ENCODE measurements around the gene WBP2.
"Not testable (repeated sequence)": the region's sequence is repeated elsewhere in the genome, so short reads cannot be mapped to it uniquely, and the experiment has no call there.

Gene WBP2

DNA sequence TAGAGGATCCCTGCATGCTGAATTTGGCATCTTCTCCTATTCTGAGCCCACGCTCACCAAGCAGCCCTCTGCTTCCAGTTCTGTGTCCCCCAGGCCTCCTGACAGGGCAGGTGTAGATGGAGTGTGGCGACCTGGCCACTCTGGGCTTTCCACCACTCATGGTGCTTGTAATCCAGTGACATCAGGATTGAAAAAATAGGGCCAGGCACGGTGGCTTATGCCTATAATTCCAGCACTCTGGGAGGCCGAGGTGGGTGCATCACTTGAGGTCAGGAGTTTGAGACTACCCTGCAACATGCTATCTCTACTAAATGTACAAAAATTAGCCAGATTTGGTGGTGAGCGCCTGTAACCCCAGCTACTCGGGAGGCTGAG is 41.1 kb downstream of the WBP2 start:
- Mint-ChIP-seq H3K27me3 (no peaks in the 10 kb centered on the region), H3K27ac (ENCODE audit: low read depth) (no peak overlapping the region), H3K9me3 (no peaks in the 10 kb centered on the region), H3K4me3 (no peak overlapping the region), H3K4me1 (peaks cover 4% of the 10 kb centered on the region), H3K36me3 (ENCODE audit: insufficient read depth) (peaks cover 15% of the 10 kb centered on the region)
- DNase-seq (ENCODE audit: low spot score in 2 of 2) = no peak
- no peak for ATAC-seq (replicated peaks; ENCODE audit: extremely low read depth, poor library complexity, severe bottlenecking)

DNA sequence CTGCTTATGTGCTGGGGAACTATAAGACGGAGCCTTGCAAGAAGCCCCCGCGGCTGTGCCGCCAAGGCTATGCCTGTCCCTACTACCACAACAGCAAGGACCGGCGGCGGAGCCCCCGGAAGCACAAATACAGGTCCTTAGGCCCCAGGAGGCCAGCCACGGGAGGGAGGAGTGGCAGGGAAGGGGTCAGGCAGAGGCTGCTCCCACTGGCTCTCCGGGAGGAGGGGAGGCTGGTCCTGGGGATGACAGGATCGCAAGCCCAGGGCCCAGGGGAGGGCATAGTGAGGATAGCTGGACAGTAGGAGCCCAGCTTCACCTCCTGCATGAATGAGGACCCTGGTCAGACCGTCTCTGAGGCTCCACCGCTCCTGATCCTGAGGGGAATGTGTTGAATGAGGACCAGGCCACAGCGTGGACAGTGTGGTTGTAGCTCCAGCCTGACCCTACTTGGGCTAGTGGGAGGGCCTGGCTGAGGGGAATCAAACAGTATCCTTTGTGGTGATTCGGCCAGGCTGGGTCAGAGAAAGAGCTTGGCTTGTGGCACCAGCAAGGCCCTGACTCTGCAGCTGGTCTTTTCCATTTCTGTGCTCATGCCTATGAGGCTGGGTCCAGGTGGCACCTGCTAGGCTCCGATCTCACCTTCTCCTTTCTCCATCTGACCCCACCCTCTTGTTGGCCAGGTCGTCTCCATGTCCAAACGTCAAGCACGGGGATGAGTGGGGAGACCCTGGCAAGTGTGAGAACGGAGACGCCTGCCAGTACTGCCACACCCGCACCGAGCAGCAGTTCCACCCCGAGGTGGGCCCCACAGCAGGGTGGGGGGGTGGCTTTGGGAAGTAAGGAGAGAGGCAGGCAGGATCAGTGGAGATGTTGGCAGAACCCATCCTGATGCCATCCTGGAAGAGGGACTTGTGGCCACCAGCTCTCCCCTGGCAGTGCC is 41.8 kb downstream of the WBP2 start:
- no peaks in the 10 kb centered on the region for H3K9me3 Mint-ChIP-seq
- H3K27ac Mint-ChIP-seq (ENCODE audit: low read depth) = no peak overlapping the region
- no peaks in the 10 kb centered on the region for H3K27me3 Mint-ChIP-seq
- ATAC-seq (replicated peaks; ENCODE audit: extremely low read depth, poor library complexity, severe bottlenecking) = no peak
- H3K4me1 Mint-ChIP-seq = peaks cover 4% of the 10 kb centered on the region
- DNase-seq (ENCODE audit: low spot score in 2 of 2) = no peak
- H3K36me3 Mint-ChIP-seq (ENCODE audit: insufficient read depth) = peaks cover 13% of the 10 kb centered on the region
- no peak overlapping the region for H3K4me3 Mint-ChIP-seq

DNA sequence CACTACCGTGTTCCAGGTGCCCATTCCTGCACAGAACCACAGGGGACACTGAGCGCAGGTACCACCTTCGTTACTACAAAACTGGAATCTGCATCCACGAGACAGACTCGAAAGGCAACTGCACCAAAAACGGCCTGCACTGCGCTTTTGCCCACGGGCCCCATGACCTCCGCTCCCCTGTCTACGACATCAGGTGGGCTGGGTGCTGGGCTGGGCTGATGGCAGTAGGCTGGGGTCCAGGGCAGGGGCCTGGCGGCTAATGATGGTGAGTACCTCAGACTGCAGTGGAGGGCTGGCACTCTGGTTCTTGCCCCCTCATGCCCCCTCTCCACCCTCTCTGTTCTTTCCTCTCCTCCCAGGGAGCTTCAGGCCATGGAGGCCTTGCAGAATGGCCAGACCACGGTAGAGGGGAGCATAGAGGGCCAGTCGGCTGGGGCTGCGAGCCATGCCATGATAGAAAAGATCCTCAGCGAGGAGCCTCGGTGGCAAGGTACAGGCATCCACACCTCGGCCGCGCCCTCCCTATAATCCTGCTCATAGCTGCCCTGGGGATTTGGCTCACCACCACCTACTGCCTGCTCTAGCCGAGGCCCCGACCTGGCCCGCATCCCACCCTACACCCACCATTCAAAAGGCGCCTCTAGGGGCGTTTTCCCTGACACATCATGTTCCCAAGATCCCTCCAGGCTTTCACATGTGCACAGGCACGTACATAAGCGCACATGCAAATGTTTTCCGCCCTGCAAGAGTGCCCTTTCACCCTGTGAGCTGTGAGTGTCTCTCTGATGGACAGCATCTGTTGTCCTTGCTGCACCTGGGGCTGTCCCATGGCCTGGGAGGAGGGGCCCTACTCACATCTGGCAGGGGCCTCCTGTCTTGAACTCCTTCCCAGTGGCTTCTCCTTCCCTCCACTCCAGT is 42.8 kb downstream of the WBP2 start:
- no peak overlapping the region for H3K4me3 Mint-ChIP-seq
- H3K27ac Mint-ChIP-seq (ENCODE audit: low read depth) = no peak overlapping the region
- H3K9me3 Mint-ChIP-seq = no peaks in the 10 kb centered on the region
- H3K36me3 Mint-ChIP-seq (ENCODE audit: insufficient read depth) = peaks cover 11% of the 10 kb centered on the region
- no peak for DNase-seq (ENCODE audit: low spot score in 2 of 2)
- H3K27me3 Mint-ChIP-seq = no peaks in the 10 kb centered on the region
- ATAC-seq (replicated peaks; ENCODE audit: extremely low read depth, poor library complexity, severe bottlenecking) = no peak
- H3K4me1 Mint-ChIP-seq = peaks cover 5% of the 10 kb centered on the region

DNA sequence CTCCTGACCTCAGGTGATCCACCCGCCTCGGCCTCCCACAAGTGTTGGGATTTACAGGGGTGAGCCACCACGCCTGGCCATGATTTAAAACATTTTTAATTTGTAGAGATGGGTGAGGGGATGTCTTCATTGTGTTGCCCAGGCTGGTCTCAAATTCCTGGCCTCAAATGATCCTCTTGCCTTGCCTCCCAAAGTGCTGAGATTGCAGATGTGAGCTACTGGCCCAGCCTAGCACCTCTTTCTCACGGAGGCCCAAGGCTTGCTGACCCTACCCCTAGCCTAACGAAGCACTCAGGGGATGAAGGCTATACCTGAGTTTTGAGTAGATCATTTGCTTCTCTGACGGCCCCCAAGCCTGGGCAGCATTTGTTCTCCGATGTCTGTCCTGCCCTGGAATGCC is 44.0 kb downstream of the WBP2 start:
- no peak overlapping the region for H3K27ac Mint-ChIP-seq (ENCODE audit: low read depth)

DNA sequence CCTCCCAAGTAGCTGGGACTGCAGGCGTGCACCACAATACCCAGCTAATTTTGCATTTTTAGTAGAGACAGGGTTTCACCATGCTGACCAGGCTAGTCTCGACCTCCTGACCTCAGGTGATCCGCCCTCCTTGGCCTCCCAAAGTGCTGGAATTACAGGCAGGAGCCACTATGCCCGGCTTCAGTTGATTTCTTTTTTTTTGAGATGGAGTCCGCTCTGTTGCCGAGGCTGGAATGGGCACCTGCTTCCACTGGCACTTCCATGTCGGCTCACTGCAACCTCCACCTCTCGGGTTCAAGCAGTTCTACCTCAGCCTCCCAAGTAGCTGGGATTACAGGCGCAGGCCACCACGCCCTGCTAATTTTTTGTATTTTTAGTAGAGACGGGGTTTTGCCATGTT is 44.4 kb downstream of the WBP2 start:
- H3K36me3 Mint-ChIP-seq (ENCODE audit: insufficient read depth) = peaks cover 10% of the 10 kb centered on the region
- ATAC-seq (replicated peaks; ENCODE audit: extremely low read depth, poor library complexity, severe bottlenecking); H3K27me3 Mint-ChIP-seq; H3K27ac Mint-ChIP-seq (ENCODE audit: low read depth); H3K9me3 Mint-ChIP-seq; H3K4me1 Mint-ChIP-seq; DNase-seq (ENCODE audit: low spot score in 2 of 2); H3K4me3 Mint-ChIP-seq: not testable (repeated sequence)

More for the DNA sequence above, 44.0 kb downstream of the WBP2 start:
- no peaks in the 10 kb centered on the region for H3K27me3 Mint-ChIP-seq
- peaks cover 10% of the 10 kb centered on the region for H3K36me3 Mint-ChIP-seq (ENCODE audit: insufficient read depth)
- ATAC-seq (replicated peaks; ENCODE audit: extremely low read depth, poor library complexity, severe bottlenecking) (no peak), DNase-seq (ENCODE audit: low spot score in 2 of 2) (no peak)
- no peaks in the 10 kb centered on the region for H3K9me3 Mint-ChIP-seq
- no peak overlapping the region for H3K4me3 Mint-ChIP-seq
- H3K4me1 Mint-ChIP-seq = peaks cover 5% of the 10 kb centered on the region

DNA sequence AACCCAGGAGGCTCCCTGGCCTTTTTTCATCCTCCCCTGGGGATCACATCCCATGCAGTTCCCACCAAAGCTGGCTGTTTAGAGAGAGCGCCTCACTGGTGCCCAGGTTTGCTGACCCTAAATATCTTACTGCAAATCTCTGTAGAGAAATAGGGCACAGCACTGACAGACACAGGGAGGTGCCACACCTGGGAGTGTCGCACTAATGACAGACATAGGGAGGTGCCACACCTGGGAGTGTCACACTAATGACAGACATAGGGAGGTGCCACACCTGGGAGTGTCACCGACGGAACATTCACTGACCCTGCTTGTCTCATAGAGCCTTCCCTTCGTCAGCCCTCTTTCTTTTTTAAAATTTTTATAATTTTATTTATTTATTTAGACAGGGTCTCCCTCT is 44.9 kb downstream of the WBP2 start:
- no peak overlapping the region for H3K27ac Mint-ChIP-seq (ENCODE audit: low read depth)
- DNase-seq (ENCODE audit: low spot score in 2 of 2) = no peak
- H3K9me3 Mint-ChIP-seq = no peaks in the 10 kb centered on the region
- peaks cover 5% of the 10 kb centered on the region for H3K4me1 Mint-ChIP-seq
- peaks cover 11% of the 10 kb centered on the region for H3K36me3 Mint-ChIP-seq (ENCODE audit: insufficient read depth)
- no peak overlapping the region for H3K4me3 Mint-ChIP-seq
- no peak for ATAC-seq (replicated peaks; ENCODE audit: extremely low read depth, poor library complexity, severe bottlenecking)
- H3K27me3 Mint-ChIP-seq = no peaks in the 10 kb centered on the region

DNA sequence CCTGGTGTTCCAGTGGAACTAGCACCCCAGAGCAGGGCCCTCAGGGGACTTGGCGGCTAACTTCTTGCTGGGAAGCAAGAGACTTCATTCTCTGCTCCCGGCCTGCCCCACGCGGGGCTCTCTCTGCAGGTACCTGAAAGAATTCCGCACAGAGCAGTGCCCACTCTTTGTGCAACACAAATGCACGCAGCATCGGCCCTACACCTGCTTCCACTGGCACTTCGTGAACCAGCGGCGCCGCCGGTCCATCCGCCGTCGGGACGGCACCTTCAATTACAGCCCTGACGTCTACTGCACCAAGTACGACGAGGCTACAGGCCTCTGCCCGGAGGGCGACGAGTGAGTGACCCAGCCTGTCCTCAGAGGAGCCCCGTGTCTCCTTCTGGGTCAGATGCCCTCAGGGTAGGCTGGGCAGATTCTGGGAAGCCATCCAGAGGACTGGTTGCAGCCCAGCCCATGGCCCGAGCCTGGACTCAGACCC is 45.5 kb downstream of the WBP2 start:
- DNase-seq (ENCODE audit: low spot score in 2 of 2) (no peak), ATAC-seq (replicated peaks; ENCODE audit: extremely low read depth, poor library complexity, severe bottlenecking) (no peak)
- Mint-ChIP-seq H3K36me3 (ENCODE audit: insufficient read depth) (peaks cover 11% of the 10 kb centered on the region), H3K4me3 (no peak overlapping the region), H3K4me1 (peaks cover 5% of the 10 kb centered on the region), H3K27ac (ENCODE audit: low read depth) (no peak overlapping the region), H3K27me3 (no peaks in the 10 kb centered on the region), H3K9me3 (no peaks in the 10 kb centered on the region)

DNA sequence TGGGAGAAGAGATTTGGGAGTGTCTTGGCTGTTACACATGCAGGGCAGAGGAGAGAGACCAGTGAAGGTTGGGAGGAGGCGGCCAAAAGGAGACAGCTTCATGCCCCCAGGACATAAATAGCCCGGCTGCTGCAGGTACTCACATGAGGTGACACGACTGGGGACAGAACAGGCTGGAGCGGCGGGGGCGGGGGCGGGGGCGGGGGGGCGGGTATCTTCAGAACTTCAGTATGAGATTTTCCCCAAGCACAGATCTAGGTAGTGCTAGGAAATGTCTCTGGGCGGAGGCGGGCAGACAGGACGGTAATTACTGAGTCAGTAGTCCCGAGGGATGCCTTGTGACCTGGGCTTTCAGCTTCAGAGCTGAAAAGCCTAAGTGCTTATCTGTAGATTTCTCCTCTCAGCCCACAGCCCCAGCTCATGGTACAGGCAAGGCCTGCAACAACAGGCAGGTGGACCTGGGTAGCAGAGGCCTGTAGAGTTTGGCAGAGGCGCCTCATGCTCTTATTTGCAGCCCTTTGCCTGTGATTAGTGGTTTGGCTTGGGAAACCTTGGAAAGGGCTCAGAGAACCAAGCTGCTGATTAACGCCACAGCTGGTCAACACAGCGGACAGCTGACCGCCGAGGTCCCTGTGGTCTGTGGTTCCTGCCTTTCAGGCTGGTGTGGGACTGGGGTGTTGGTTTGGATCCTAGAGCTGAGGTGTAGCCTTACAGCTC is 46.1 kb downstream of the WBP2 start:
- ATAC-seq (replicated peaks; ENCODE audit: extremely low read depth, poor library complexity, severe bottlenecking) = no peak

DNA sequence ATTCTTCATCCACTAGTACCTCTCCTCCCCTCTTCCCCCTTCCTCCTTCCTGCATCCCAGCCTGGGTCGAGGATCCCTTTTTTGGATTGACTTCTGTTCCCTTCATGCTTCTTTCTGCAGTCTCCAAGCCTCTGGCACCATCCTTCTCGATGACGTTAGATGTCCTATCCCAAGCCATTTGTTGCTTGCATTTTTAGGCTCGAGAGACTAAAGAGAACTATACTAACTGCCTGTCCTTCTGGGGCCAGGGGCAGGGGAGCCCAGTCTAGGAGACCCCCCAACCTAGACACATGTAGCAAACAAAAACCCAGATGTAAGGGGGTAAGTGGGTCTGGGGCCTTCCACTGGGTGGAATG is 46.6 kb downstream of the WBP2 start:
- Mint-ChIP-seq H3K4me1 (peaks cover 5% of the 10 kb centered on the region), H3K36me3 (ENCODE audit: insufficient read depth) (peaks cover 7% of the 10 kb centered on the region), H3K27me3 (no peaks in the 10 kb centered on the region), H3K27ac (ENCODE audit: low read depth) (peak overlapping the region; percentile 3), H3K4me3 (no peak overlapping the region), H3K9me3 (no peaks in the 10 kb centered on the region)
- DNase-seq (ENCODE audit: low spot score in 2 of 2) = no peak
- no peak for ATAC-seq (replicated peaks; ENCODE audit: extremely low read depth, poor library complexity, severe bottlenecking)

More for the DNA sequence above, 46.1 kb downstream of the WBP2 start:
- no peaks in the 10 kb centered on the region for H3K27me3 Mint-ChIP-seq
- H3K4me1 Mint-ChIP-seq = peaks cover 5% of the 10 kb centered on the region
- H3K4me3 Mint-ChIP-seq = no peak overlapping the region
- H3K9me3 Mint-ChIP-seq = no peaks in the 10 kb centered on the region
- peak overlapping the region; percentile 3 for H3K27ac Mint-ChIP-seq (ENCODE audit: low read depth)
- no peak for DNase-seq (ENCODE audit: low spot score in 2 of 2)
- H3K36me3 Mint-ChIP-seq (ENCODE audit: insufficient read depth) = peaks cover 10% of the 10 kb centered on the region

DNA sequence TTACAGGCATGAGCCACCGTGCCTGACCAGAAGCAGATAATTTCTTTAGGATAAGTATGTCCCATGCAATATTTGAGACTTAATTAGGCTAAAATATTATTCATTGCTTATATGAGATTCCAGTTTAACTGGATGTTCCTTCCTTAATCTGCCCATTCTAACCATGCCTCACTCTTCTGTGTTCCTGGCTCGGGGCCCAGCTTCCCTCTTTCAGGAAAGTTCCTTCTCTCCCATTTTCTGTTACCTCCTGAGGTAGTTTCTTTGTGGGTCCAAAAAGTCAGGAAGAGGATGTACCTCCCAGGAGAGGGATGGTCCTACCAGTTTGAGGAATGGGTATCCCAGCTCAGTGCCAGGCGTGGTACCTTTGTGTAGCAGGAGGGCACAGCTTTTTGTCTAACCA is 47.3 kb downstream of the WBP2 start:
- Mint-ChIP-seq H3K27ac (ENCODE audit: low read depth) (no peak overlapping the region), H3K4me1 (peaks cover 5% of the 10 kb centered on the region)
- ATAC-seq (replicated peaks; ENCODE audit: extremely low read depth, poor library complexity, severe bottlenecking) = no peak

DNA sequence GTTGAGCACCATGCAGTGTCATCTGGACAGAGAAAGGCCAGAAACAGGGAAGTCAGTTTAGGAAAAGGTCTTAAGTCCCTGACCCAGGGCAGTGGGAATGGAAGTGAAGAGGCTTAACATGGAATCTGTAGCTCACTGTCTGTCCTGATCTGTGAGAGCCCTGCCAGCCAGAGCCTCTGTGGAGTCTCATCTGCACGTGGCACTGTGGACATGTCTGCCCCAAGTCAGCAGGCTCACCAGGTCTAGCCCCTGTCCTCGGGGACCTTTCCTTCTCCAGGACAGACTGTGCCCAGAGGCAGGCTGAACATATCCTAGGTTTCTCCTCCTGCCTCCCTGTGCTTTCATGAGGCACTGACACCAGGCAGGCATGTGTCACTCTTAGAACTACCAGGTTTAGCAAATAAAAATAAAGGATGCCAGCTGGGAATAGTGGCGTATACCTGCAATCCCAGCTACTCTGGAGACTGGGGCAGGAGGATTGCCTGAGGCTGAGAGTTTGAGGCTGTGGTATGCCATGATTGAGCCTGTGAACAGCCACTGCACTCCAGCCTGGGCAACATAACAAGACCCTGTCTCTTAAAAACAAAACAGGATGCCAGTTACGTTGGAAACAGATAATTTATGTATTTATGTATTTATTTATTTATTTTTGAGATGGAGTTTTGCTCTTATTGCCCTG is 48.2 kb downstream of the WBP2 start:
- ATAC-seq (replicated peaks; ENCODE audit: extremely low read depth, poor library complexity, severe bottlenecking) (no peak), DNase-seq (ENCODE audit: low spot score in 2 of 2) (no peak)
- peak overlapping the region; percentile 65 for H3K27ac Mint-ChIP-seq (ENCODE audit: low read depth)
- no peak overlapping the region for H3K4me3 Mint-ChIP-seq
- peaks cover 5% of the 10 kb centered on the region for H3K4me1 Mint-ChIP-seq
- no peaks in the 10 kb centered on the region for H3K9me3 Mint-ChIP-seq
- H3K36me3 Mint-ChIP-seq (ENCODE audit: insufficient read depth) = peaks cover 9% of the 10 kb centered on the region
- H3K27me3 Mint-ChIP-seq = no peaks in the 10 kb centered on the region

More for the DNA sequence above, 47.3 kb downstream of the WBP2 start:
- Mint-ChIP-seq H3K9me3 (no peaks in the 10 kb centered on the region), H3K36me3 (ENCODE audit: insufficient read depth) (peaks cover 9% of the 10 kb centered on the region), H3K27me3 (no peaks in the 10 kb centered on the region), H3K4me3 (no peak overlapping the region)
- no peak for DNase-seq (ENCODE audit: low spot score in 2 of 2)

DNA sequence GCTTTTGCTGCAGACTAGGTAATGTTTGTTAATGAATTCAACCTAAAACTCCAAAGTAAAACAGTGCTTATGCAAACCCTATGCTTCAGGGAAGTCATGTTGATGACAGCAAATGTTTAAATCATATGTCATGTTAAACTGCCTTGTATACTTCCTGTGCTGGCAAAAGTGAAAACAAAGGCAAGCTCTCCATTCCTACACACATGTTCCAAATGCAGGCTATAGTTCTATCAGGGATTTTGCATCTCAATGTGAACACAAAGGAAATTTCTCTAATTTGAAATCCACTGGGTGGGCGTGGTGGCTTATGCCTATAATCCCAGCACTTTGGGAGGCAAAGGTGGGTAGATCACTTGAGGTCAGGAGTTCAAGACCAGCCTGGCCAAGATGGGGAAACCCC is 51.3 kb downstream of the WBP2 start:
- Mint-ChIP-seq H3K27me3 (no peaks in the 10 kb centered on the region), H3K36me3 (ENCODE audit: insufficient read depth) (peaks cover 15% of the 10 kb centered on the region), H3K9me3 (no peaks in the 10 kb centered on the region), H3K4me3 (no peak overlapping the region), H3K4me1 (peaks cover 13% of the 10 kb centered on the region), H3K27ac (ENCODE audit: low read depth) (no peak overlapping the region)
- no peak for DNase-seq (ENCODE audit: low spot score in 2 of 2)
- no peak for ATAC-seq (replicated peaks; ENCODE audit: extremely low read depth, poor library complexity, severe bottlenecking)
